ENCODE results near the gene AQP12B.
"Not testable (repeated sequence)": the region's sequence is repeated elsewhere in the genome, so short reads cannot be mapped to it uniquely, and the experiment has no call there.

AQP12B gene

GRCh38 chr2:240662681-240663080, 20.0 kb downstream of the AQP12B start:
- no peak for DNase-seq (ENCODE audit: low read depth)
- TF ChIP-seq CTCF (IDR thresholded peaks at IDR 0.05; ENCODE audit: low read depth, low read length) (no peak), POLR2A (IDR thresholded peaks at IDR 0.05; ENCODE audit: extremely low read depth, insufficient read length) (no peak), MAX (IDR thresholded peaks at IDR 0.05; ENCODE audit: low read depth, low read length) (no peak), MYC (IDR thresholded peaks at IDR 0.05; ENCODE audit: low read depth, low read length) (no peak)
- H3K4me3 ChIP-seq (ENCODE audit: low read depth, low read length): no peak overlapping the region

DNA sequence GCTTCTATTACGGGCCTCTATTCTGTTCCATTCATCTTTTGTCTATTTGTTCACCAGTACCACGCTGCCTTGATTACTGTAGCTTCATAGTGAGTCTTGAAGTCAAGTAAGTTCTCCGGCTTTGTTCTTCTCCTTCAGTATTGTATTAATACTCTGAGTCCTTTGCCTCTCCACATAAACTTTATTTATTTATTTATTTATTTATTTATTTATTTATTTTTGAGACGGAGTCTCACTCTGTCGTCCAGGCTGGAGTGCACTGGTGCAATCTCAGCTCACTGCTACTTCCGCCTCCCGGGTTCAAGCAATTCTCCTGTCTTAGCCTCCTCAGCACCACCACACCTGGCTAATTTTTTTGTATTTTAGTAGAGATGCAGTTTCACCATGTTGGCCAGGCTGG, 22.8 kb downstream of the AQP12B start:
- not testable (repeated sequence) for DNase-seq (ENCODE audit: low read depth); H3K4me3 ChIP-seq (ENCODE audit: low read depth, low read length)

- no peak overlapping the region for H3K4me3 ChIP-seq (ENCODE audit: low read depth, low read length)
- DNase-seq (ENCODE audit: low read depth): peak; percentile 70
- TF ChIP-seq MAX (IDR thresholded peaks at IDR 0.05; ENCODE audit: low read depth, low read length) (peak; percentile 75), POLR2A (IDR thresholded peaks at IDR 0.05; ENCODE audit: extremely low read depth, insufficient read length) (no peak), MYC (IDR thresholded peaks at IDR 0.05; ENCODE audit: low read depth, low read length) (peak; percentile 22; the same call in 1 of the 2 replicates)
Measured at GRCh38 chr2:240655931-240656886, 26.5 kb downstream of the AQP12B start.

GRCh38 chr2:240651185-240651584, 31.5 kb downstream of the AQP12B start:
- TF ChIP-seq CTCF (IDR thresholded peaks at IDR 0.05; ENCODE audit: low read depth, low read length): no peak
- no peak for TF ChIP-seq POLR2A (IDR thresholded peaks at IDR 0.05; ENCODE audit: extremely low read depth, insufficient read length)
- TF ChIP-seq MYC (IDR thresholded peaks at IDR 0.05; ENCODE audit: low read depth, low read length): no peak
- TF ChIP-seq MAX (IDR thresholded peaks at IDR 0.05; ENCODE audit: low read depth, low read length): no peak
- DNase-seq (ENCODE audit: low read depth): no peak
- H3K4me3 ChIP-seq (ENCODE audit: low read depth, low read length): no peak overlapping the region

DNA sequence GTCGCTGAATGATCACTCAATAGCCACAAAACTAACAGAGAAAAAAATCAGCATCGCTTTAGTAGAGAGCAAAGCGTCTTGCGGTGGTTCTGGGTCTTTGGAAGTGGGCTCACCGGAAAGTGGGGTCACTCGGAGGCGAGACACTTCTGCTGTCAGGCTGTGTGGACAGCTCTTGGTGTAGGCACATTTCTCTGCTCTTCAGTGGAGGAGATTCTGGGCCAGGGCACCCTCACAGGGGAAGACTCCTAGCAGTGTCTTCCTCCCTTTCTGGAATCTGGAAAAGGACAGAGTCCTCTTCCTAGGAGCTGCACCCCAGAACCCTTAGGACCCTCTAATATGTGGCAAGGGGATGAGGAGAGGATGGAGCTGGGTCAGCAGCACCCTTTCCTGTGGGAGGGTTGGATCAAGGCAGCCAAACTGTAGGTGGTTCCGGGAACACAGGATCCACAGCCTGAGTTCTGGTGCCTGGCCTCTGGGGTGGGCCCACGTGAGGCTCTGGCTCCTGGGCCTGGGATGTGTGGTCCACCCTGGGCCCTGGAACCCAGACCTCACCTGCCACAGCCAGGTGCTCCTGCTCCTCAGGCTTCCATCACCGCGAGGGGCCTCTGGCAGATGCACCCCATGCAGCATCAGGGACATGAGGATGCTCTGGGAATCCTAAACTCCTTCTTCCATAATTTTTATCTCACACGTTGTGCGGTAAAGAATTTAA, 32.3 kb downstream of the AQP12B start:
- no peak for DNase-seq (ENCODE audit: low read depth)
- H3K4me3 ChIP-seq (ENCODE audit: low read depth, low read length): no peak overlapping the region
- TF ChIP-seq CTCF (IDR thresholded peaks at IDR 0.05; ENCODE audit: low read depth, low read length) (no peak), MAX (IDR thresholded peaks at IDR 0.05; ENCODE audit: low read depth, low read length) (no peak), POLR2A (IDR thresholded peaks at IDR 0.05; ENCODE audit: extremely low read depth, insufficient read length) (no peak), MYC (IDR thresholded peaks at IDR 0.05; ENCODE audit: low read depth, low read length) (no peak)

GRCh38 chr2:240649331-240649730, 33.4 kb downstream of the AQP12B start:
- DNase-seq (ENCODE audit: low read depth): no peak
- TF ChIP-seq CTCF (IDR thresholded peaks at IDR 0.05; ENCODE audit: low read depth, low read length) (no peak), MAX (IDR thresholded peaks at IDR 0.05; ENCODE audit: low read depth, low read length) (no peak), MYC (IDR thresholded peaks at IDR 0.05; ENCODE audit: low read depth, low read length) (no peak), POLR2A (IDR thresholded peaks at IDR 0.05; ENCODE audit: extremely low read depth, insufficient read length) (no peak)
- no peak overlapping the region for H3K4me3 ChIP-seq (ENCODE audit: low read depth, low read length)

Measured in NB4 (cell line).